Adrenal gland (tissue), 12 donors: ENCODE data around the gene SH2B3. TPM values are rescaled to one million over a fixed set of nuclear protein-coding genes. Genes with fewer than 3 reads are reported as not detected.
A peak's percentile ranks its signal among the peaks of the same experiment; 100 is the strongest.

ENCODE experiments used
- DNase-seq, 7 donors: peaks; one replicate each; pipeline ENCODE4 v3.0.0-alpha.2; 2019 to 2020
- H3K27ac ChIP-seq, 5 donors: fragments of 200-600 bp; sonication (generic) in 4 of 5; 1 replicate in 3 of 5; 2 replicates in 2 of 5; pipeline versions ENCODE4 v1.5.1 to v1.8.0; 2016 to 2020; ENCODE audit warnings: mild to moderate bottlenecking in 1 of 5
- H3K27me3 ChIP-seq: fragments of 200-600 bp; 2 replicates; pipeline ENCODE4 v1.8.0; 2021
- H3K36me3 ChIP-seq, 2 donors: fragments of 200-600 bp; replicated peaks in 1 of 2; 1 replicate in 1 of 2; 2 replicates in 1 of 2; pipeline versions ENCODE4 v1.5.1 to v1.8.0; 2018 to 2022
- H3K4me1 ChIP-seq, 2 donors: fragments of 200-600 bp; replicated peaks in 1 of 2; 1 replicate in 1 of 2; 2 replicates in 1 of 2; pipeline versions ENCODE4 v1.5.1 to v1.8.0; 2018 to 2021
- H3K4me3 ChIP-seq, 4 donors: fragments of 200-600 bp; sonication (generic) in 3 of 4; one replicate each; pipeline ENCODE4 v1.5.1; 2016 to 2018
- H3K9me3 ChIP-seq, 3 donors: fragments of 200-600 bp; sonication (generic) in 1 of 3; replicated peaks in 1 of 3; 1 replicate in 2 of 3; 2 replicates in 1 of 3; pipeline versions ENCODE4 v1.5.1 to v1.8.0; 2016 to 2021
- CTCF ChIP-seq, 6 experiments: fragments of 450-650 bp in 4 of 6; fragments of 200-600 bp in 2 of 6; sonication (generic) in 1 of 6; IDR thresholded peaks; 1 replicate in 5 of 6; 2 replicates in 1 of 6; pipeline versions ENCODE4 v1.5.1 to v1.8.0; 2016 to 2021; ENCODE audit warnings: antibody characterized with exemption in 6 of 6, mild to moderate bottlenecking in 2 of 6, moderate library complexity in 1 of 6
- POLR2A ChIP-seq, 2 donors: fragments of 450-650 bp; IDR thresholded peaks; one replicate each; pipeline ENCODE4 v1.6.1; 2017; ENCODE audit warnings: antibody characterized with exemption in 2 of 2, mild to moderate bottlenecking in 2 of 2, moderate library complexity in 1 of 2
- WGBS, 4 donors: extraction: QIAGEN DNeasy Blood & Tissue Kit in 2 of 4; methylation state at CpG; one replicate each; pipeline versions ENCODE4 v1.1.5 to v1.1.7; 2013 to 2017; 5-methylcytosine and 5-hydroxymethylcytosine counted together
- intact Hi-C, 2 donors: fragments of 100-400 bp; cut with DNase I; formaldehyde crosslinking; loops; one replicate each; pipeline versions ENCODE4 v1.14.1 to v1.15.0; 2022 to 2023
- polyA plus RNA-seq, 3 donors: library from polyadenylated mRNA; stranded (reverse); fragments of 200-250 nt in 2 of 3; fragments of 350-450 nt in 1 of 3; fragmentation: Illumina TruSeq in 1 of 3; extraction: RNeasy Lipid Tissue Mini Kit (QIAGEN cat#74804) in 1 of 3; gene quantifications; one replicate each; pipeline ENCODE4 v1.2.3, GENCODE V29; 2013 to 2014
- total RNA-seq, 9 donors: library from RNA; depleted of rRNA in 4 of 9; stranded (reverse); fragments of >200 nt in 4 of 9; fragments of 120-200 nt in 1 of 9; fragmentation: NEBNext Ultra II Directional in 1 of 9; extraction: Animal tissue kit (Norgen Biotek cat#: 25700) in 1 of 9; gene quantifications; one replicate each; pipeline versions ENCODE4 v1.1.0 to v1.2.4, GENCODE V29; 2013 to 2023
- donor health status: healthy with polysubstance abuse.
- donor health status: Bipolar disorder and iron deficiency.
- donor health status: DM: yes; HTN: yes; CAD: no.
- donor health status: DM: no; HTN: no; CAD: no.
- donor health status: DM: no; HTN: no; CAD: no.
- donor health status: DM: yes; HTN: yes; CAD: no.

The SH2B3 gene
- total and polyA plus RNA-seq, 12 donors, result 5.8 to 70.3 (median 28.5) TPM

GRCh38 chr12:111434680-111435338 lies 29.1 kb downstream of the SH2B3 start:
- TF ChIP-seq POLR2A (IDR thresholded peaks at IDR 0.05) (no peak), CTCF (IDR thresholded peaks at IDR 0.05) (no peak)
- intact Hi-C loops, result no loop called here
- peak; percentile 66 to 89 (median 82) for DNase-seq
- H3K27me3 ChIP-seq, result no peaks in the 10 kb centered on the region
- H3K4me1 ChIP-seq, result peaks cover 31 to 86% of the 10 kb centered on the region in 2 donors
- no peak overlapping the region for H3K4me3 ChIP-seq
- H3K36me3 ChIP-seq, result no peaks in the 10 kb centered on the region
- peak overlapping the region; percentile 5 to 84 (median 73) for H3K27ac ChIP-seq
- WGBS, 4 donors, result 6 to 16% (median 14%) methylated on average over 12 to 18 of the region's 18 CpGs
- no peaks in the 10 kb centered on the region for H3K9me3 ChIP-seq

GRCh38 chr12:111435661-111436201 lies 30.0 kb downstream of the SH2B3 start:
- Histone ChIP-seq H3K27me3 (no peaks in the 10 kb centered on the region), H3K4me3 (no peak overlapping the region), H3K4me1 (peaks cover 34 to 86% of the 10 kb centered on the region in 2 donors), H3K9me3 (no peaks in the 10 kb centered on the region), H3K27ac (peak overlapping the region in 3 of 5 donors; percentile 73 to 84 (median 79)), H3K36me3 (no peaks in the 10 kb centered on the region)
- intact Hi-C loops, result no loop called here
- no peak for DNase-seq
- no peak for TF ChIP-seq POLR2A (IDR thresholded peaks at IDR 0.05)
- no peak for TF ChIP-seq CTCF (IDR thresholded peaks at IDR 0.05)
- 56 to 79% (median 67%) methylated on average over 4 to 16 of the region's 16 CpGs for WGBS, 4 donors

GRCh38 chr12:111436266-111436665 lies 30.5 kb downstream of the SH2B3 start:
- 85 to 88% (median 86%) methylated on average over 5 to 7 of the region's 7 CpGs for WGBS, 4 donors
- intact Hi-C loops, result no loop called here
- H3K27me3 ChIP-seq, result no peaks in the 10 kb centered on the region
- no peaks in the 10 kb centered on the region for H3K36me3 ChIP-seq
- no peaks in the 10 kb centered on the region for H3K9me3 ChIP-seq
- H3K27ac ChIP-seq, result peak overlapping the region in 2 of 5 donors; percentile 79 to 84
- H3K4me3 ChIP-seq, result no peak overlapping the region
- TF ChIP-seq POLR2A (IDR thresholded peaks at IDR 0.05) (no peak), CTCF (IDR thresholded peaks at IDR 0.05) (no peak)
- no peak for DNase-seq
- peaks cover 34 to 86% of the 10 kb centered on the region in 2 donors for H3K4me1 ChIP-seq

GRCh38 chr12:111436811-111437210 lies 31.1 kb downstream of the SH2B3 start:
- Histone ChIP-seq H3K27me3 (no peaks in the 10 kb centered on the region), H3K4me1 (peaks cover 34 to 84% of the 10 kb centered on the region in 2 donors), H3K4me3 (no peak overlapping the region), H3K9me3 (no peaks in the 10 kb centered on the region), H3K36me3 (peaks cover 0 to 4% of the 10 kb centered on the region in 2 donors), H3K27ac (peak overlapping the region in 2 of 5 donors; percentile 30 to 84)
- 50 to 68% (median 63%) methylated on average over 2 to 4 of the region's 4 CpGs for WGBS, 4 donors
- no peak for DNase-seq
- intact Hi-C loops, result no loop called here
- TF ChIP-seq POLR2A (IDR thresholded peaks at IDR 0.05), result no peak
- TF ChIP-seq CTCF (IDR thresholded peaks at IDR 0.05), result no peak
